ENCODE data around the gene FXYD7.

The FXYD7 gene

DNA sequence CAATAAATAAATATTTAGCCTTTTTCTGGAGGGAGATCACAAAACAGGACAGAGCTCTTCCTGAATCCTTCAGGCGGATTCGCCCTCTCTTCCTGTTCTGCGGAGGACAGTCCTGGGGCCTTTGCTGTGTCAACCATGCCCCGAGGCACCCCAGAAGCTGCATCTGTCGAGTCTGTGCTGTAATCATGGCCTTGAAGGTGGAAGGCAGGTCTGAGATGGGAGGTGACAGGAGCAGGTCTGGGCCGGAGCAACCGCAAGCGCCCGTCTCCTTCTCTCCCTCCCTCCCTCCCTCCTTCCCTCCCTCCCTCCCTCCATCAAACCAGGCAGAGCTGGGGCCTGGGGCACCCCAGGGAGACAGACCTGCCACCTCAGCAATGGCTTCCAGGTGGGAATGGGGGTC, 32.1 kb upstream of the FXYD7 start:
- H3K4me3 ChIP-seq (ENCODE audit: low read depth, low read length) = no peak overlapping the region
- TF ChIP-seq, protein P1, sequence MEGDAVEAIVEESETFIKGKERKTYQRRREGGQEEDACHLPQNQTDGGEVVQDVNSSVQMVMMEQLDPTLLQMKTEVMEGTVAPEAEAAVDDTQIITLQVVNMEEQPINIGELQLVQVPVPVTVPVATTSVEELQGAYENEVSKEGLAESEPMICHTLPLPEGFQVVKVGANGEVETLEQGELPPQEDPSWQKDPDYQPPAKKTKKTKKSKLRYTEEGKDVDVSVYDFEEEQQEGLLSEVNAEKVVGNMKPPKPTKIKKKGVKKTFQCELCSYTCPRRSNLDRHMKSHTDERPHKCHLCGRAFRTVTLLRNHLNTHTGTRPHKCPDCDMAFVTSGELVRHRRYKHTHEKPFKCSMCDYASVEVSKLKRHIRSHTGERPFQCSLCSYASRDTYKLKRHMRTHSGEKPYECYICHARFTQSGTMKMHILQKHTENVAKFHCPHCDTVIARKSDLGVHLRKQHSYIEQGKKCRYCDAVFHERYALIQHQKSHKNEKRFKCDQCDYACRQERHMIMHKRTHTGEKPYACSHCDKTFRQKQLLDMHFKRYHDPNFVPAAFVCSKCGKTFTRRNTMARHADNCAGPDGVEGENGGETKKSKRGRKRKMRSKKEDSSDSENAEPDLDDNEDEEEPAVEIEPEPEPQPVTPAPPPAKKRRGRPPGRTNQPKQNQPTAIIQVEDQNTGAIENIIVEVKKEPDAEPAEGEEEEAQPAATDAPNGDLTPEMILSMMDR (IDR thresholded peaks at IDR 0.05; ENCODE audit: low read depth, low read length, missing control alignments) = no peak
- DNase-seq (ENCODE audit: low read depth) = no peak

DNA sequence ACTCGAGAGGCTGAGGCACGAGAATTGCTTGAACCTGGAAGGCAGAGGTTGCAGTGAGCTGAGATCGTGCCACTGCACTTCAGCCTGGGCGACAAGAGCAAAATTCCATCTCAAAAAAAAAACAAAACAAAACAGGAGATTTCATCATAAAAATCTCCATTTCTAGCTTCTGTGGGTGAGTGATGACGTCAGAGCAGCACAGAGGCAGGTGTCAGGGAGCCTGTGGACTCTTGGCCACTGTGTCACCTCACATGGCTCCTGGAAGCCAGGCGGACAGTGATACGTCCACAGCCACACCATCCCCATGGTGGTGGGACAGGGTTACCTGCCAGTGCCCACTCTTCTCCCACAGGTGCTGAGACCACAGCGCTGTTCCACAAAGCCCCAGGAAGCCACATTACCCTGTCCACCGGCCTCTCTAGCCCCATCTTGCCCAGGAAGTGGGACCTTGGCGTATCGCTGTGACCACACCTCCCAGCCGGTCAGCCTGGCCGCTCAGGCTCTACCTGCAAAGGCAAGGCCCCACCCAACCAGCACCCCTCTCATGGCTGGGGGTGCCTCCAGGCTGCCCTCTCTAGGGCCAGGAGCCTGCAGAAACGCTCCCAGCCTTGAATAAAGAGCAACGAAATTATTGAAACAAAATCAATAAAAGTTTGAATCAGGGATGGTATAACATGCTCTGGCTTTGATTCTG, 29.9 kb upstream of the FXYD7 start:
- TF ChIP-seq, protein P1 (IDR thresholded peaks at IDR 0.05; ENCODE audit: low read depth, low read length, missing control alignments) = no peak
- no peak overlapping the region for H3K4me3 ChIP-seq (ENCODE audit: low read depth, low read length)
- no peak for DNase-seq (ENCODE audit: low read depth)

DNA sequence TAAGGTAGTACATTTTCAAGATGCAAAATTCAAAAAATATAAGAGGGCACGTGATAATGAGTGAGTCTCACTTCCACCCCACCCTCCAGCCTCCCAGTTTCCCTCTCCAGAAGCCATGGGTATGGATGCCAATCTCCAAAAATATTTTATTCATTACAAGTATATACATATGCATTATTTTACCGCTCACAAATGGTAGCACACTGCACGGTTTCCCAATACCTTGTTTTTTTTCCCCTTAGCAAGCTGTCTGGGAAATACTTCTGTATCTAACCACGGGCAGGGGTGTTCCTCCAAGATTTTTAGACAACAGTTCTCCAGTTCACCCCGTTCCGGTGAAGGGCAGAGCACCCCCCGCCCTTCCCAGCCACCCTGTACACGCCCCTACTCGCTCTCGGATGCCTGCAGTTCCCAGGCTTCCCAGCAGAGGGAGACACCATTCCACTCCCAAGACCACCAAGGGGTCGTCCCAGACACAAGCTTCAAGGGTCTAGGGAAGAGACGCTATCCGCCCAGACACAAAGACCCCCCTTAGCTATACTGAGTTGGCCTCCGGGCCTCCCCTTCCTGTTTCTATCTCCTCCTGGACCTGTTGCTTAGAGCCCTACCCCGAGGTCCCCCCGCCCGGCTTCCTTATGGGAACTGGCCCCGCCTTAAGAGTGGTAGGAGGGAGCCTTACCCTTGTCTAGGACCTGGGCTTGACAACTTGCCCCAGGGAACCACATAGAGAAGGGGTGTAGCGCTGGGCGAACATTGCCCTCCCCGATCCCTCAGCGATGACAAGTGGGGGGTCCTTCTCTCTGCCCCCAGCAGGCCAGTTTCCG, 28.5 kb upstream of the FXYD7 start:
- no peak overlapping the region for H3K4me3 ChIP-seq (ENCODE audit: low read depth, low read length)
- no peak for DNase-seq (ENCODE audit: low read depth)
- TF ChIP-seq, protein P1 (IDR thresholded peaks at IDR 0.05; ENCODE audit: low read depth, low read length, missing control alignments) = peak; percentile 100

DNA sequence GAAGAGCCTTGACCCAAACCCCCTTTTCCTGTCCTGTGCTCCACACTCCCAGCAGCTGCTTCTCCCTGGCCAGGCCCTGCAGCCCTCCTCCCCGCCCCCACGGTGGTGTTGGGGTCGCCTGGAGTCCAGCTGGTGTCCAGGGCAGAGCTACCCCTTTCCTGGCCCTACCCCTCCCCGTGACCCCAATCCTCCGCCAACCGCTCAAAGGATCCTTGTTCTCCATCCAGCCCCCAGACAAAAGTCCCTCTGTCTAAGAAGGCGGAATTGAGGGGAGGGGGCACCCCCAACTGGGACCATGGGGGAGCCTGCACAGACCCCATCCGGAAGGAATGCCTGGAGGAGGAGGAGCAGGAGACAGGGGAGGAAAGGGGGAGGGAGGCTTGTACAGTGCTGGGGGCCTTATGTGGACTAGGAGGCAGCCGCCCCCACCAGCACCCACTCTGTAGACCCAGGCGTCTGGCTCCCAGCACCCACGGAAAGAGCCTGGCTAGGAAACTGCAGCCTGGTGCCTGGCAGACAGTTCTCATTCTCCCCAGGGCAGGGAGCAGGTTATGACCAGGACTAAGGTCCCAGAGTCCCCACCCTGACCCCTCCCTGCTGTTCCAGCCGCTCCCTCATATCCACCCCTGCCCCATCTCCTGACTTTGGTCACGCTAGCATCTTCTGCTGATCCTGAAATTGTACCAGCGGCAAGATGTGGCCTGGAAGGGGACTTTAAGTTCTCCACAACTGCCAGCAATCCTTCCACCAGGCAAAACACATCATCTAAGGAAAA, 27.7 kb upstream of the FXYD7 start, which contains the start of gene FXYD3:
Gene FXYD3 (plus strand): TSS at position 647 of the 775 bp plus-strand sequence. CDS start 3,554 bp downstream, outside the sequence.
- TF ChIP-seq, protein P1 (IDR thresholded peaks at IDR 0.05; ENCODE audit: low read depth, low read length, missing control alignments) = no peak
- no peak within 1 kb of the TSS for H3K4me3 ChIP-seq (ENCODE audit: low read depth, low read length)

DNA sequence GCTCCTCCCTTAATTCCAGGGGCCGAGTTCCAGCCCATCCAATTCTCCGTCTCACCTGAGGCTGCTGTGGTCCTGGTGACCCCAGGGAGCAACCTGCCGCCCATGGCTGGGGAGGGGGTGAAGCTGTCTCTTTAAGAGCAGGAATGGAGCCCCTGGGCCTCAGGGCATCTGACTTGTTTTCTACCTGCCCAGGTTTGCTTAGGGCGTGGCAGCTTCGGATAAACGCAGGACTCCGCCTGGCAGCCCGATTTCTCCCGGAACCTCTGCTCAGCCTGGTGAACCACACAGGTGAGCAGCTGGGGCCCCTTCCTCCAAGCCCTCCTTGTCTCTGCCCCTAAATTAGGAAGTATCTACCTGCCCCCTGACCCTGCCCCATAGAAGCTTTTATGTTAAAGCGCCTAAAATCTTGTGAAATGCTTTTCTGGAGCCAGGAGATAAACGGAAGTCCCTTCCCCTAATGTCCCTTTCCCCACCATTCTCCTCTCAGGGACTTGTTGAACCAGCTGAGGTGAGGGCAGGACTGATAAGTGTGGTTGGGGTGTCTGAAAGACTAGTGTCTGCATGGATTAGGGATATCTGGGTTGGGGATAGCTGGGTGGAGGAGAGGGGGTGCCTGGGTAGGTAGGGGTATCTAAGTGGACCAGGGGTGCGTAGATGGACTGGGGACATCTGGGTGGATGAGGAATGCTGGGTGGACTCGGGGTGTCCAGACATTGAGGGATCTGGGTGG, 26.8 kb upstream of the FXYD7 start:
- H3K4me3 ChIP-seq (ENCODE audit: low read depth, low read length) = no peak overlapping the region
- TF ChIP-seq, protein P1 (IDR thresholded peaks at IDR 0.05; ENCODE audit: low read depth, low read length, missing control alignments) = no peak
- DNase-seq (ENCODE audit: low read depth) = no peak

More for the DNA sequence above, 27.7 kb upstream of the FXYD7 start, which contains the start of gene FXYD3:
- DNase-seq (ENCODE audit: low read depth) = no peak

DNA sequence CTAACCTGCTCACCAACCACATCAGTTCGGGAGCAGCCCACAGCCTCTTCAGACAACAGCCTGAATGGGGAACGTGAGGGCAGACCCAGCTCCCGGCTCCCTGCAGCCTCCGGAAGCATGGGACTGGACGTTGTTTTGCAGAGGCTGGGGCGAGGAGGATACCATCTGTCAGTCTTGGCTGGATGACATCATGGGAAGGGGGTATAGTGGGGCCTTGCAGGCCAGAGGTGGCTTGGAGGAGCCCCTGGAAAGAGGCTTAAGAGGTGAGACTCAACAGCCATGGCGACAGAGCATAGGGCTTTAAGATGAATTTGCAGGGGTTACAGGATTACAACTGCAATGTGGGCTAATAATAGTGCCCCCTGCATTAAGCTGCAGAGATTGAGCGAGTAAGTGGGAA, 25.9 kb upstream of the FXYD7 start:
- TF ChIP-seq, protein P1 (IDR thresholded peaks at IDR 0.05; ENCODE audit: low read depth, low read length, missing control alignments) = no peak
- DNase-seq (ENCODE audit: low read depth) = no peak
- H3K4me3 ChIP-seq (ENCODE audit: low read depth, low read length) = no peak overlapping the region

All from GM12864 (cell line).